ENCODE results near the gene ASCL5.

DNA sequence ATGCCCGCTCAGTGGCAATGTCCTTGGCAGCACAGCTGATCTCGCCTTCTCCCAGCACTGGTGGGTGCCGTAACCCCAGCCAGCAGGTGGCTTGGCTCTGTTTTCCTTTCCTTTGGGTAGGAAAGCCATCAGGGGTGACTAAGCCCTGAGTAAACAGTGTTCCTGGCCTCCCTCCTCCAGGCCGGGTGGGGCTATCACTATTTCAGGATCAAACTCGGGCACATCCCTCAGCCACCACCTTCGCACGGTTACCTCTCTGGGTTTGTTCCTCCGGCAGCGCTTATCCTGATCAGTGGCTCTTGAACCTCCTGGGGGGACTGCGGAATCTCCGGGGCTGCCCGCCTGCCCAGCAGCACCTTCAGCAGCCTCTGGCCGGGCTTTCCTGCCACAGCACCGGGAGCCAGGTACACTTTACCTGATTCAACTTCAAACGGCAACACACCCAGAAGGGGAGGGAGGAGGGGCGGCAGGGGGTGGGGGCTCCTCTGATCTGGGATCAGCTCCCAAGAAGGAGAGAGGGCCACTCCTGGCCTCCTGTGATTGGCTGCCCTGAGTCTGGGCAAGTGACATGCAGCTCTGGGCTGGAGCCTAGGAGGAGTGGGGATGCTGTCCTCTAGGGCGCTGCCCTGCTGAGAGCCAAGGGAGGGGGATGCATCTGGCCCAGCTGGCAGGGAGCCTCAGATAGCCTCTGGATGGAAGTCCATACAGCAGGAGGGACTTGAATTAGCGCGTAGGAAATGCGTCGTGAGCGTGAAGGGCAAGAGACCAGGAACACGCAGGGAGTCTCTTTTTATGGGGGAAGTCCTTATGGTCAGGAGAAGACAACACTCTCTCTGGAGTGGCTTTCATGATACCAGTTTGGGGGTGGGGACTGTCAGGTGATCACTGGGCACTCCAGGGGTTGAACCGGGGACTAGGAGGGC is at the start of gene ASCL5:
- TF ChIP-seq POLR2AphosphoS5 (IDR thresholded peaks at IDR 0.05; ENCODE audit: borderline replicate concordance, low read depth, low read length) (no peak), EZH2 (IDR thresholded peaks at IDR 0.05) (no peak), FOXP2 (optimal IDR thresholded peaks at IDR 0.05; ENCODE audit: control extremely low read depth, extremely low read length, insufficient read depth) (no peak)
